ENCODE results near the gene SLC36A1.

DNA sequence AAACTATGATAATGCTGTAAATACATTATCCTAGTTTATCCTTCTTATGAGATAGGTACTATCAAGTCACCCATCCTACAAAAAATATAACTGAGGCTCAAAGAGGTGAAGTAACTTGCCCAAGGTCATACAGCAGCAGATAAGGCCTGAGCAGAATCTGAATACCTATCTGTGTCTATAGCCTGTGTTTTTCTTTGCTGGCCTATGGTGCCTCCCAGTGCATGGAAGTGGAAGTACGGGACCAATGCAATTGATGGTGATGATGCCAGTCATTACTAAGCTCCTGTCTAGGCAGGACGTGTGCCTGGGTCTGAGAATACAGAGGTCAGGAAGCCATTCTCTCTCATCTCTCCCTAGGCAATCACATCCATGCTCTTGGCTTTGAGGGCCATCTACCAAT, 75.9 kb downstream of the SLC36A1 start:
- TF ChIP-seq, protein P1, sequence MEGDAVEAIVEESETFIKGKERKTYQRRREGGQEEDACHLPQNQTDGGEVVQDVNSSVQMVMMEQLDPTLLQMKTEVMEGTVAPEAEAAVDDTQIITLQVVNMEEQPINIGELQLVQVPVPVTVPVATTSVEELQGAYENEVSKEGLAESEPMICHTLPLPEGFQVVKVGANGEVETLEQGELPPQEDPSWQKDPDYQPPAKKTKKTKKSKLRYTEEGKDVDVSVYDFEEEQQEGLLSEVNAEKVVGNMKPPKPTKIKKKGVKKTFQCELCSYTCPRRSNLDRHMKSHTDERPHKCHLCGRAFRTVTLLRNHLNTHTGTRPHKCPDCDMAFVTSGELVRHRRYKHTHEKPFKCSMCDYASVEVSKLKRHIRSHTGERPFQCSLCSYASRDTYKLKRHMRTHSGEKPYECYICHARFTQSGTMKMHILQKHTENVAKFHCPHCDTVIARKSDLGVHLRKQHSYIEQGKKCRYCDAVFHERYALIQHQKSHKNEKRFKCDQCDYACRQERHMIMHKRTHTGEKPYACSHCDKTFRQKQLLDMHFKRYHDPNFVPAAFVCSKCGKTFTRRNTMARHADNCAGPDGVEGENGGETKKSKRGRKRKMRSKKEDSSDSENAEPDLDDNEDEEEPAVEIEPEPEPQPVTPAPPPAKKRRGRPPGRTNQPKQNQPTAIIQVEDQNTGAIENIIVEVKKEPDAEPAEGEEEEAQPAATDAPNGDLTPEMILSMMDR (IDR thresholded peaks at IDR 0.05), result no peak
- TF ChIP-seq EP300 (IDR thresholded peaks at IDR 0.05) (no peak), POLR2A (IDR thresholded peaks at IDR 0.05) (no peak)

All from ovary (tissue), 3 donors.